Measurements from ENCODE around the gene OR4C46.
"Not testable (repeated sequence)": the region's sequence is repeated elsewhere in the genome, so short reads cannot be mapped to it uniquely, and the experiment has no call there.

OR4C46 gene

GRCh38 chr11:54603898-54604297, at the start of gene OR4C46:
Gene OR4C46, minus strand, starts transcription at chr11:54603998. Its CDS starts 0 bp downstream, at chr11:54603998.
- no peak for DNase-seq

DNA sequence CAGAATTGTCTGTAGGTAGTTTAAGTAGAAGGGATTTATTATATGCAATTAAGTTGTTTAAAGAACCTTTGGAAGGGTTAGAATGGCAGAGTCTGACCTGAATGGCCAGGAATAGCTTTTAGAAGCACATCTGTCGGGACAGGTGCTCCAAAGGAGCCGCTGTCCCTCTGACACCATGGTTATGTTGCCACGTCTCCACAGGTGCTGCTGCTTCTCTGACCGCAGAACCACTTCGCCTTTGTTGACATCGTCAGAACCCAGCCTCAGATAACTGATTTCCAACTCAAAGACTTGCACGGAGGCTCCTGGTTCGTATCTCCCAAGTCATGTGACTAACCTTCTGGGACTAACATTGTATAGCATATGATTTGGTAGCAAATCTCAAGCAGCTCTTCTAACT, 41.8 kb upstream of the OR4C46 start:
- DNase-seq: not testable (repeated sequence)

GRCh38 chr11:54561439-54561838, 42.4 kb downstream of the OR4C46 start:
- DNase-seq: not testable (repeated sequence)

DNA sequence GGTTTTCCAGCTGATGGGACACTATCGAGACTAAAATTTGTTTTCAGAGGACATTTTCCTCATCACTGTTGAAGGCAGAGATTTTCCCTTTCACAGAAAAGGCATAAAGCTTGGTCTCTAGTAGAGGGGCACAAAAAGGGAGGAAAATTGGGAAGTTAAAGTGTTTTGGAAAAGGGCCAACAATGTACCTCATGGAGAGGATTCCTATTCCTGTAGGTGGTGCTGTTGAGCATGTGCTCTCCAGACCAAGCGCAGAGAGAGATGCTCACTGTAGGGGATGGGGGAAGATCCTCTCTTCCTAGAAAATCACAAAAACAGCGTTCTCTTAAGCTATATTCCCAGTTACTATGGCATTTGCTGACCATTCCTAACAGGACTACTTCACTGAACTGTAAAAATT, 44.9 kb downstream of the OR4C46 start:
- DNase-seq: no peak

GRCh38 chr11:54558407-54558806, 45.4 kb downstream of the OR4C46 start:
- DNase-seq: no peak
